ENCODE measurements around the gene AHCYL2.
"Not testable (repeated sequence)": the region's sequence is repeated elsewhere in the genome, so short reads cannot be mapped to it uniquely, and the experiment has no call there.

Gene AHCYL2

GRCh38 chr7:129444776-129445175 is 219.9 kb downstream of the AHCYL2 start:
- H3K27ac ChIP-seq (ENCODE audit: low read depth, low read length); H3K27me3 ChIP-seq (ENCODE audit: control insufficient read depth in 1 of 2, insufficient read depth in 2 of 2, low read length in 2 of 2); H3K4me3 ChIP-seq (ENCODE audit: low read depth in 1 of 2, low read length in 2 of 2); H3K9me3 ChIP-seq (ENCODE audit: control insufficient read depth in 1 of 2, low read length in 2 of 2); H3K4me1 ChIP-seq (ENCODE audit: control insufficient read depth in 1 of 2, insufficient read depth in 2 of 2, low read length in 2 of 2); H3K36me3 ChIP-seq (ENCODE audit: control insufficient read depth in 1 of 2, insufficient read depth in 2 of 2, low read length in 2 of 2); H3K9ac ChIP-seq (ENCODE audit: low read depth in 1 of 2, low read length in 2 of 2): not testable (repeated sequence)

DNA sequence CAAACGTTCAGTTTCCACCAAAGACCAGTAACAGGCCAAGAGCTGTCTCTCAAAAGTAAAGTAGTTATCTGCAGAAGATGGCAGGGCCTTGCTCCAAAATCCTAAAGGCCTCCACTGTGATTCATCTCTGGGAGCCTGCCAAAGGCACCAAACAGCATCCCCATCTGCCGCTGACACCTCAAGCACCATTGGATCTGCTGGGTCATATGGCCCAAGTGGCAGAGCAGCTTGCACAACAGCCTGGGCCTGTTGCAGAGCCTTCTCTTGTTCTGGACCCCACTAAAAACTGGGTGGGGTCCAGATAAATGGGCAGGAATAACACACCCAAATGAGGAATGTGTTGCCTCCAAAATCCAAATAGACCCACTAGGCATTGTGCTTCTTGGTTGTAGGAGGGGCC is 222.1 kb downstream of the AHCYL2 start:
- H3K4me3 ChIP-seq (ENCODE audit: low read depth in 1 of 2, low read length in 2 of 2); H3K9ac ChIP-seq (ENCODE audit: low read depth in 1 of 2, low read length in 2 of 2); H3K4me1 ChIP-seq (ENCODE audit: control insufficient read depth in 1 of 2, insufficient read depth in 2 of 2, low read length in 2 of 2); H3K27ac ChIP-seq (ENCODE audit: low read depth, low read length); H3K36me3 ChIP-seq (ENCODE audit: control insufficient read depth in 1 of 2, insufficient read depth in 2 of 2, low read length in 2 of 2); H3K9me3 ChIP-seq (ENCODE audit: control insufficient read depth in 1 of 2, low read length in 2 of 2); H3K27me3 ChIP-seq (ENCODE audit: control insufficient read depth in 1 of 2, insufficient read depth in 2 of 2, low read length in 2 of 2): not testable (repeated sequence)

GRCh38 chr7:129447445-129447844 is 222.6 kb downstream of the AHCYL2 start:
- not testable (repeated sequence) for H3K9me3 ChIP-seq (ENCODE audit: control insufficient read depth in 1 of 2, low read length in 2 of 2); H3K36me3 ChIP-seq (ENCODE audit: control insufficient read depth in 1 of 2, insufficient read depth in 2 of 2, low read length in 2 of 2); H3K4me3 ChIP-seq (ENCODE audit: low read depth in 1 of 2, low read length in 2 of 2); H3K4me1 ChIP-seq (ENCODE audit: control insufficient read depth in 1 of 2, insufficient read depth in 2 of 2, low read length in 2 of 2); H3K9ac ChIP-seq (ENCODE audit: low read depth in 1 of 2, low read length in 2 of 2); H3K27me3 ChIP-seq (ENCODE audit: control insufficient read depth in 1 of 2, insufficient read depth in 2 of 2, low read length in 2 of 2); H3K27ac ChIP-seq (ENCODE audit: low read depth, low read length)

DNA sequence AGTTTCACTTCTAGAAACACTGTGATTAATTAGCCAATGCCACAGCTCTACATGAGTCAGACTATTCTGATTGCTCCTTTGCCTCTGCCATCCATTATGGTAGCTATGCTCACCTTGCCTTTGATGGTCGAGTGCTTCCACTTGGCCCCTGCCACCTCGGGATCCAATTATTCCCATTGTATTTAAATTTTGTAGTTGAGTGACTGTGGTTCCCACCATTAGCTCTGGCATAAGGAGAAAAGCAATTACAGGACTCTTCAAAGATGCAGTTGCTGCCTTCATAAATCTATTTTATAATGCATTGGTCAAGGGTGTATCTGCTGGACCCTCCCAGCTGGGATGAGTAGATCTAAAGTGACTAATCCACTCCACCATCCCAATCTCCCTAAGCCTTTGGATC is 223.8 kb downstream of the AHCYL2 start:
- H3K4me3 ChIP-seq (ENCODE audit: low read depth in 1 of 2, low read length in 2 of 2); H3K27me3 ChIP-seq (ENCODE audit: control insufficient read depth in 1 of 2, insufficient read depth in 2 of 2, low read length in 2 of 2); H3K9ac ChIP-seq (ENCODE audit: low read depth in 1 of 2, low read length in 2 of 2); H3K4me1 ChIP-seq (ENCODE audit: control insufficient read depth in 1 of 2, insufficient read depth in 2 of 2, low read length in 2 of 2); H3K27ac ChIP-seq (ENCODE audit: low read depth, low read length); H3K36me3 ChIP-seq (ENCODE audit: control insufficient read depth in 1 of 2, insufficient read depth in 2 of 2, low read length in 2 of 2); H3K9me3 ChIP-seq (ENCODE audit: control insufficient read depth in 1 of 2, low read length in 2 of 2): not testable (repeated sequence)

- Histone ChIP-seq H3K27ac (ENCODE audit: low read depth, low read length) (no peak overlapping the region), H3K36me3 (ENCODE audit: control insufficient read depth in 1 of 2, insufficient read depth in 2 of 2, low read length in 2 of 2) (no peaks in the 10 kb centered on the region), H3K27me3 (ENCODE audit: control insufficient read depth in 1 of 2, insufficient read depth in 2 of 2, low read length in 2 of 2) (no peaks in the 10 kb centered on the region), H3K4me1 (ENCODE audit: control insufficient read depth in 1 of 2, insufficient read depth in 2 of 2, low read length in 2 of 2) (no peaks in the 10 kb centered on the region), H3K9ac (ENCODE audit: low read depth in 1 of 2, low read length in 2 of 2) (no peak overlapping the region), H3K9me3 (ENCODE audit: control insufficient read depth in 1 of 2, low read length in 2 of 2) (no peaks in the 10 kb centered on the region), H3K4me3 (ENCODE audit: low read depth in 1 of 2, low read length in 2 of 2) (no peak overlapping the region)
Measured at GRCh38 chr7:129450295-129450694, 225.5 kb downstream of the AHCYL2 start.

GRCh38 chr7:129452589-129453231 is 227.9 kb downstream of the AHCYL2 start:
- Histone ChIP-seq H3K4me3 (ENCODE audit: low read depth in 1 of 2, low read length in 2 of 2) (no peak overlapping the region), H3K27ac (ENCODE audit: low read depth, low read length) (no peak overlapping the region), H3K9me3 (ENCODE audit: control insufficient read depth in 1 of 2, low read length in 2 of 2) (no peaks in the 10 kb centered on the region), H3K27me3 (ENCODE audit: control insufficient read depth in 1 of 2, insufficient read depth in 2 of 2, low read length in 2 of 2) (no peaks in the 10 kb centered on the region), H3K4me1 (ENCODE audit: control insufficient read depth in 1 of 2, insufficient read depth in 2 of 2, low read length in 2 of 2) (no peaks in the 10 kb centered on the region), H3K9ac (ENCODE audit: low read depth in 1 of 2, low read length in 2 of 2) (no peak overlapping the region), H3K36me3 (ENCODE audit: control insufficient read depth in 1 of 2, insufficient read depth in 2 of 2, low read length in 2 of 2) (no peaks in the 10 kb centered on the region)

DNA sequence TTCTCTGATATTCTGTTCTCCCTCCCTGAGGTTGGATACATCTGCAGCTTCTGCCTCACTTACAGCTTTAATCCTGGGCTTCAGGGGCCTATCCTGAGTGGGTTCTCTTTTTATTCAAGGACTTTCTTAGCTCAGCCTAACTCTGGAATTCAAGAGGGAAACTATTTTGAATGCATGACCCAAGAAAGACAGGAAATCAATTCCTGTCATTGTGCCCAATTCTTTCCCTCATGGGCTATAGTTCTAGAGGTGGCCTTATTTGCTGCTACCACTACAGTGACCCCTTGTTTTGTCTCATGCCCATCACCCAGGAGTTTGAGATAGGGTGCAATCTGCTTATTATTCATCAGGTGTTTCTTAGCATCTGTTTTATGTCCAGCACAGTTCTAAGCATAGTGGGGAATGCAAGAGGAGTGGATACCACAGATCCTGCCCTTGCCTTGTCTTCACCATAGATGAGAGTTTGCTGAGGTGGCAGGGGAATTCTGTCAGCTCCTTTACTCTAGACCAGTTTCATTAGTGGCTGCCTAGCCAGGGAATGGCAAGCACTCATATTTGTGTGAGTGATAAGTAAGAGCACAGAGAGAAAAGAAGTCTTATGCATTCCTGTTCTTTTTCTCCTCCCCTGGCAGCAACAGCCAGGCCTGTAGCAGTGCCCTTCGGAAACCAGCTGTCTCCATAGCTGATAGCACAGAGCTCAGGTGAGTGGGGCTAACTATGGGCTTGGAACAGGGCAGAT is 228.8 kb downstream of the AHCYL2 start:
- no peaks in the 10 kb centered on the region for H3K27me3 ChIP-seq (ENCODE audit: control insufficient read depth in 1 of 2, insufficient read depth in 2 of 2, low read length in 2 of 2)
- H3K4me3 ChIP-seq (ENCODE audit: low read depth in 1 of 2, low read length in 2 of 2), result no peak overlapping the region
- H3K27ac ChIP-seq (ENCODE audit: low read depth, low read length), result no peak overlapping the region

DNA sequence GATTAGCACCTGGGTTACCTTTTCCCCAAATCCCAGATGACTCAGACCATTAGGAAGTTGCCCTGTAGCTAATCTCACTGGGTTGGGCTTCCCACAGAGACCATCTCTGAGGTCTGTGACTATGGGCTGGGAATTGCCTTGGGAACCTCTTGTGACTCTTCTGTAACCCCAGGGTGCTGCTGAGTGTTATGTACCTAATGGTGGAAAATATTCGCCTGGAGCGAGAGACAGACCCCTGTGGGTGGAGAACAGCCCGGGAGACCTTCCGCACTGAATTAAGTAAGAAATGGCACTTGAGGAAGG is 229.4 kb downstream of the AHCYL2 start:
- H3K9ac ChIP-seq (ENCODE audit: low read depth in 1 of 2, low read length in 2 of 2), result no peak overlapping the region
- H3K27ac ChIP-seq (ENCODE audit: low read depth, low read length), result no peak overlapping the region
- H3K36me3 ChIP-seq (ENCODE audit: control insufficient read depth in 1 of 2, insufficient read depth in 2 of 2, low read length in 2 of 2), result no peaks in the 10 kb centered on the region
- H3K27me3 ChIP-seq (ENCODE audit: control insufficient read depth in 1 of 2, insufficient read depth in 2 of 2, low read length in 2 of 2), result no peaks in the 10 kb centered on the region
- H3K9me3 ChIP-seq (ENCODE audit: control insufficient read depth in 1 of 2, low read length in 2 of 2), result no peaks in the 10 kb centered on the region
- no peaks in the 10 kb centered on the region for H3K4me1 ChIP-seq (ENCODE audit: control insufficient read depth in 1 of 2, insufficient read depth in 2 of 2, low read length in 2 of 2)
- H3K4me3 ChIP-seq (ENCODE audit: low read depth in 1 of 2, low read length in 2 of 2), result no peak overlapping the region

More for the DNA sequence above, 228.8 kb downstream of the AHCYL2 start:
- H3K4me1 ChIP-seq (ENCODE audit: control insufficient read depth in 1 of 2, insufficient read depth in 2 of 2, low read length in 2 of 2), result no peaks in the 10 kb centered on the region
- H3K9me3 ChIP-seq (ENCODE audit: control insufficient read depth in 1 of 2, low read length in 2 of 2), result no peaks in the 10 kb centered on the region
- H3K36me3 ChIP-seq (ENCODE audit: control insufficient read depth in 1 of 2, insufficient read depth in 2 of 2, low read length in 2 of 2), result no peaks in the 10 kb centered on the region
- H3K9ac ChIP-seq (ENCODE audit: low read depth in 1 of 2, low read length in 2 of 2), result no peak overlapping the region

- no peak overlapping the region for H3K27ac ChIP-seq (ENCODE audit: low read depth, low read length)
- H3K9ac ChIP-seq (ENCODE audit: low read depth in 1 of 2, low read length in 2 of 2), result no peak overlapping the region
- no peaks in the 10 kb centered on the region for H3K27me3 ChIP-seq (ENCODE audit: control insufficient read depth in 1 of 2, insufficient read depth in 2 of 2, low read length in 2 of 2)
- H3K4me3 ChIP-seq (ENCODE audit: low read depth in 1 of 2, low read length in 2 of 2), result no peak overlapping the region
- no peaks in the 10 kb centered on the region for H3K9me3 ChIP-seq (ENCODE audit: control insufficient read depth in 1 of 2, low read length in 2 of 2)
- peaks cover 0 to 4% of the 10 kb centered on the region in 2 donors for H3K36me3 ChIP-seq (ENCODE audit: control insufficient read depth in 1 of 2, insufficient read depth in 2 of 2, low read length in 2 of 2)
- no peaks in the 10 kb centered on the region for H3K4me1 ChIP-seq (ENCODE audit: control insufficient read depth in 1 of 2, insufficient read depth in 2 of 2, low read length in 2 of 2)
Measured at GRCh38 chr7:129456421-129456820, 231.6 kb downstream of the AHCYL2 start.

DNA sequence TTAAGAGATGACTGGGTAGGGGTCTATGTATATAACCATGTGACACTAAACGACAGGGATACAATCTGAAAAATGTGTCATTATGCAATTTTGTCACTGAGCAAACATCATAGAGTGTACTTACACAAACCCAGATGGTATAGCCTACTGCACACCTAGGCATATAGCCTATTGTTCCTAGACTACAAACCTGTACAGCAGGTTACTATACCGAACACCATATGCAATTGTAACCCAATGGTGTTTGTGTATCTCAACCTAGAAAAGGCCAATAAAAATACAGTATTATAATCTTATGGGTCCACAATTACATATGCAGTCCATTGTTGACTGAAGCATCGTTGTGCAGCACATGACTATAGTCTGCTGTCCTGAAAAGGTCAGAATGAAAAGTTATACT is 232.3 kb downstream of the AHCYL2 start:
- H3K9ac ChIP-seq (ENCODE audit: low read depth in 1 of 2, low read length in 2 of 2), result no peak overlapping the region
- no peaks in the 10 kb centered on the region for H3K4me1 ChIP-seq (ENCODE audit: control insufficient read depth in 1 of 2, insufficient read depth in 2 of 2, low read length in 2 of 2)
- no peaks in the 10 kb centered on the region for H3K9me3 ChIP-seq (ENCODE audit: control insufficient read depth in 1 of 2, low read length in 2 of 2)
- H3K27me3 ChIP-seq (ENCODE audit: control insufficient read depth in 1 of 2, insufficient read depth in 2 of 2, low read length in 2 of 2), result no peaks in the 10 kb centered on the region
- H3K27ac ChIP-seq (ENCODE audit: low read depth, low read length), result no peak overlapping the region
- peaks cover 0 to 4% of the 10 kb centered on the region in 2 donors for H3K36me3 ChIP-seq (ENCODE audit: control insufficient read depth in 1 of 2, insufficient read depth in 2 of 2, low read length in 2 of 2)
- no peak overlapping the region for H3K4me3 ChIP-seq (ENCODE audit: low read depth in 1 of 2, low read length in 2 of 2)

Data from duodenal mucosa (tissue), 2 donors.